Measurements from ENCODE around the gene PTGER1.

DNA sequence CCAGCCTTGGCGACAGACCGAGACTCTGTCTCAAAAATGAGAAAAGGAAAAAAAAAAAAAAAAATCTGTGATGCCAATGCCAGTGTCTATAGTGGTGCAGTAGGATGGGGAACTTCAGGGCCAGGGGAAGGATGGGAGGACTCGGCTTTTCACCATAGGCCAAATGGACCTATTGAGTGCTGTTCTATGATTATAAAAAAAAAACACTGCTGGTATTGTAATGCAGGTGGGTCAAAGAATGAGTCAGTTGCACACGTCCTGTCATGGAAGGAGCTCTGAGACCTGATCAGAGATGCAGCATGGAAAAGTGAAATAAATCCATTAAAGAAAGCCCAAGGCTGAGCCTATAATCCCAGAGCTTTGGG lies 36.1 kb upstream of the PTGER1 start:
- TF ChIP-seq, protein P1, sequence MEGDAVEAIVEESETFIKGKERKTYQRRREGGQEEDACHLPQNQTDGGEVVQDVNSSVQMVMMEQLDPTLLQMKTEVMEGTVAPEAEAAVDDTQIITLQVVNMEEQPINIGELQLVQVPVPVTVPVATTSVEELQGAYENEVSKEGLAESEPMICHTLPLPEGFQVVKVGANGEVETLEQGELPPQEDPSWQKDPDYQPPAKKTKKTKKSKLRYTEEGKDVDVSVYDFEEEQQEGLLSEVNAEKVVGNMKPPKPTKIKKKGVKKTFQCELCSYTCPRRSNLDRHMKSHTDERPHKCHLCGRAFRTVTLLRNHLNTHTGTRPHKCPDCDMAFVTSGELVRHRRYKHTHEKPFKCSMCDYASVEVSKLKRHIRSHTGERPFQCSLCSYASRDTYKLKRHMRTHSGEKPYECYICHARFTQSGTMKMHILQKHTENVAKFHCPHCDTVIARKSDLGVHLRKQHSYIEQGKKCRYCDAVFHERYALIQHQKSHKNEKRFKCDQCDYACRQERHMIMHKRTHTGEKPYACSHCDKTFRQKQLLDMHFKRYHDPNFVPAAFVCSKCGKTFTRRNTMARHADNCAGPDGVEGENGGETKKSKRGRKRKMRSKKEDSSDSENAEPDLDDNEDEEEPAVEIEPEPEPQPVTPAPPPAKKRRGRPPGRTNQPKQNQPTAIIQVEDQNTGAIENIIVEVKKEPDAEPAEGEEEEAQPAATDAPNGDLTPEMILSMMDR (IDR thresholded peaks at IDR 0.05; ENCODE audit: low read depth, low read length) = no peak
- no peak for TF ChIP-seq EZH2phosphoT487 (IDR thresholded peaks at IDR 0.05; ENCODE audit: low read depth)

Measured in OCI-LY3 (cell line).